CD4-positive, alpha-beta T cell (primary cell): Measurements from ENCODE around the gene FARS2. TPM values are rescaled to one million over a fixed set of nuclear protein-coding genes. Genes with fewer than 3 reads are reported as not detected.

ENCODE experiments used
- ATAC-seq: fragments of 200-7000 bp; cut with Tn5 transposase; one replicate; pipeline ENCODE4 v1.10.0; 2022; ENCODE audit warnings: mild to moderate bottlenecking; ENCODE audit not compliant: poor library complexity
- CTCF ChIA-PET: fragments of 350-600 bp; sonication (Branson Sonifier 250); formaldehyde crosslinking; loops from one replicate; lab custom pipeline; 2021; ENCODE audit warnings: antibody characterized with exemption, inconsistent platforms; lab: Charles Lee
- POLR2A ChIA-PET: fragments of 350-600 bp; sonication (Branson Sonifier 250); formaldehyde crosslinking; loops from one replicate; lab custom pipeline; 2021; ENCODE audit warnings: antibody characterized with exemption, inconsistent platforms; lab: Charles Lee
- DNase-seq, 14 experiments: peaks; one replicate each; pipeline ENCODE4 v3.0.0-alpha.2; 2013 to 2020; ENCODE audit warnings: mixed read lengths in 2 of 14
- H3K27ac ChIP-seq, 2 donors: one replicate each; pipeline versions ENCODE4 v1.5.1 to v1.7.0; 2013; ENCODE audit warnings: low read length in 2 of 2, low read depth in 1 of 2, mild to moderate bottlenecking in 1 of 2
- H3K27me3 ChIP-seq, 2 experiments: 1 replicate in 1 of 2; 2 replicates in 1 of 2; pipeline versions ENCODE4 v1.6.1 to v1.7.0; 2013; ENCODE audit warnings: low read length in 2 of 2, control low read depth in 1 of 2, mild to moderate bottlenecking in 1 of 2, moderate library complexity in 1 of 2; ENCODE audit not compliant: insufficient read depth in 2 of 2, control insufficient read depth in 1 of 2
- H3K36me3 ChIP-seq: one replicate; pipeline ENCODE4 v1.6.1; 2013; ENCODE audit warnings: low read length, control low read depth; ENCODE audit not compliant: insufficient read depth
- H3K4me1 ChIP-seq: one replicate; pipeline ENCODE4 v1.6.1; 2013; ENCODE audit warnings: low read length, control low read depth; ENCODE audit not compliant: insufficient read depth
- H3K4me3 ChIP-seq: one replicate; pipeline ENCODE4 v1.5.1; 2013; ENCODE audit warnings: mild to moderate bottlenecking, low read length, moderate library complexity
- H3K9me3 ChIP-seq, 2 experiments: 1 replicate in 1 of 2; 2 replicates in 1 of 2; pipeline versions ENCODE4 v1.6.1 to v1.7.0; 2013; ENCODE audit warnings: low read length in 2 of 2, mild to moderate bottlenecking in 2 of 2, control low read depth in 1 of 2, moderate library complexity in 1 of 2; ENCODE audit not compliant: control insufficient read depth in 1 of 2, insufficient read depth in 1 of 2
- H3K27ac Mint-ChIP-seq: one replicate; pipeline ENCODE4 v1.8.0; 2020; ENCODE audit warnings: mixed read lengths
- H3K27me3 Mint-ChIP-seq: one replicate; pipeline ENCODE4 v1.8.0; 2021; ENCODE audit warnings: mixed read lengths
- H3K36me3 Mint-ChIP-seq: one replicate; pipeline ENCODE4 v1.8.0; 2021; ENCODE audit warnings: low read depth, mixed read lengths
- H3K4me1 Mint-ChIP-seq: one replicate; pipeline ENCODE4 v1.8.0; 2021; ENCODE audit warnings: low read depth, mixed read lengths
- H3K4me3 Mint-ChIP-seq: one replicate; pipeline ENCODE4 v1.8.0; 2020; ENCODE audit warnings: mild to moderate bottlenecking, mixed read lengths
- H3K9me3 Mint-ChIP-seq: one replicate; pipeline ENCODE4 v1.8.0; 2020; ENCODE audit warnings: mixed read lengths
- CTCF ChIP-seq: fragments of 200-600 bp; IDR thresholded peaks from one replicate; pipeline ENCODE4 v1.8.0; 2022; ENCODE audit warnings: antibody characterized with exemption, mild to moderate bottlenecking
- intact Hi-C, 2 experiments: fragments of 100-400 bp; cut with DNase I in 1 of 2; cut with micrococcal nuclease in 1 of 2; formaldehyde crosslinking; loops; one replicate each; pipeline versions ENCODE4 v1.15.1 to v1.9.0; 2023 to 2025; cut with DNase I, micrococcal nuclease
- total RNA-seq, 174 experiments: library from RNA in 2 of 174; stranded (reverse) in 2 of 174; gene quantifications; one replicate each; pipeline ENCODE4 v1.2.3 and lab custom pipeline; 2021 to 2026

Gene FARS2
- total RNA-seq, 2 experiments from 2014 or later = 12.6 to 12.8 TPM

GRCh38 chr6:5619249-5619648, 357.9 kb downstream of the FARS2 start:
- POLR2A ChIA-PET = interaction anchor here (0.7 kb wide), 1 partner anchor 48 kb away, joined by 4 read pairs; no protein-coding TSS in a partner anchor
- CTCF ChIA-PET = no interaction called here
- Mint-ChIP-seq H3K4me1 (peaks cover 24% of the 10 kb centered on the region), H3K27ac (peak overlapping the region; percentile 75), H3K4me3 (no peak overlapping the region), H3K27me3 (no peaks in the 10 kb centered on the region), H3K36me3 (peaks cover 21% of the 10 kb centered on the region), H3K9me3 (no peaks in the 10 kb centered on the region)
- TF ChIP-seq CTCF = no peak
- H3K9me3 ChIP-seq = no peaks in the 10 kb centered on the region
- peak; percentile 90 for ATAC-seq
- peaks cover 10% of the 10 kb centered on the region for H3K4me1 ChIP-seq
- intact Hi-C loops = no loop called here
- no peak overlapping the region for H3K4me3 ChIP-seq
- H3K27ac ChIP-seq = peak overlapping the region in 1 of 2 donors; percentile 59
- DNase-seq = peak; percentile 5 to 64 (median 35)
- no peaks in the 10 kb centered on the region for H3K27me3 ChIP-seq
- H3K36me3 ChIP-seq = no peaks in the 10 kb centered on the region

- H3K9me3 Mint-ChIP-seq = no peaks in the 10 kb centered on the region
Measured at GRCh38 chr6:5622276-5623005, 361.1 kb downstream of the FARS2 start.

GRCh38 chr6:5623769-5624168, 362.5 kb downstream of the FARS2 start:
- Histone ChIP-seq H3K36me3 (no peaks in the 10 kb centered on the region), H3K27ac (no peak overlapping the region), H3K4me3 (no peak overlapping the region), H3K27me3 (no peaks in the 10 kb centered on the region), H3K9me3 (no peaks in the 10 kb centered on the region), H3K4me1 (peaks cover 23% of the 10 kb centered on the region)
- intact Hi-C loops = no loop called here
- CTCF ChIA-PET = no interaction called here
- peaks cover 55% of the 10 kb centered on the region for H3K4me1 Mint-ChIP-seq
- no peak for TF ChIP-seq CTCF
- ATAC-seq = no peak
- H3K9me3 Mint-ChIP-seq = no peaks in the 10 kb centered on the region
- H3K27ac Mint-ChIP-seq = no peak overlapping the region
- H3K4me3 Mint-ChIP-seq = no peak overlapping the region
- no peaks in the 10 kb centered on the region for H3K27me3 Mint-ChIP-seq
- DNase-seq = no peak
- POLR2A ChIA-PET = no interaction called here
- H3K36me3 Mint-ChIP-seq = peaks cover 8% of the 10 kb centered on the region

More at GRCh38 chr6:5622276-5623005, 361.1 kb downstream of the FARS2 start:
- POLR2A ChIA-PET = no interaction called here
- intact Hi-C loops = no loop called here
- Mint-ChIP-seq H3K4me3 (no peak overlapping the region), H3K36me3 (peaks cover 8% of the 10 kb centered on the region), H3K4me1 (peaks cover 53% of the 10 kb centered on the region), H3K27ac (no peak overlapping the region), H3K27me3 (no peaks in the 10 kb centered on the region)
- TF ChIP-seq CTCF = no peak
- ATAC-seq (no peak), DNase-seq (no peak)
- H3K4me1 ChIP-seq = peaks cover 23% of the 10 kb centered on the region
- no peaks in the 10 kb centered on the region for H3K27me3 ChIP-seq
- H3K9me3 ChIP-seq = no peaks in the 10 kb centered on the region
- H3K27ac ChIP-seq = no peak overlapping the region
- H3K36me3 ChIP-seq = no peaks in the 10 kb centered on the region
- CTCF ChIA-PET = no interaction called here
- H3K4me3 ChIP-seq = no peak overlapping the region
